ENCODE measurements around the gene ADCY1.

The ADCY1 gene

GRCh38 chr7:45578022-45578421 lies 3.9 kb downstream of the ADCY1 start:
- no peak for DNase-seq (ENCODE audit: low read depth in 2 of 2)

GRCh38 chr7:45578467-45578866 lies 4.3 kb downstream of the ADCY1 start:
- no peak for DNase-seq (ENCODE audit: low read depth in 2 of 2)

GRCh38 chr7:45579391-45579801 lies 5.2 kb downstream of the ADCY1 start:
- DNase-seq (ENCODE audit: low read depth in 2 of 2) = no peak

- DNase-seq (ENCODE audit: low read depth in 2 of 2) = no peak
Measured at GRCh38 chr7:45580053-45580872, 6.1 kb downstream of the ADCY1 start.

GRCh38 chr7:45581271-45581780 lies 7.2 kb downstream of the ADCY1 start:
- no peak for DNase-seq (ENCODE audit: low read depth in 2 of 2)

GRCh38 chr7:45582136-45582749 lies 8.1 kb downstream of the ADCY1 start:
- no peak for DNase-seq (ENCODE audit: low read depth in 2 of 2)

GRCh38 chr7:45582868-45583277 lies 8.7 kb downstream of the ADCY1 start:
- DNase-seq (ENCODE audit: low read depth in 2 of 2) = no peak

GRCh38 chr7:45583296-45583695 lies 9.1 kb downstream of the ADCY1 start:
- no peak for DNase-seq (ENCODE audit: low read depth in 2 of 2)

GRCh38 chr7:45584261-45585210 lies 10.4 kb downstream of the ADCY1 start:
- DNase-seq (ENCODE audit: low read depth in 2 of 2) = no peak

GRCh38 chr7:45585628-45586027 lies 11.5 kb downstream of the ADCY1 start:
- no peak for DNase-seq (ENCODE audit: low read depth in 2 of 2)

GRCh38 chr7:45586542-45587520 lies 12.7 kb downstream of the ADCY1 start:
- no peak for DNase-seq (ENCODE audit: low read depth in 2 of 2)

GRCh38 chr7:45588466-45588865 lies 14.3 kb downstream of the ADCY1 start:
- no peak for DNase-seq (ENCODE audit: low read depth in 2 of 2)

- DNase-seq (ENCODE audit: low read depth in 2 of 2) = no peak
Measured at GRCh38 chr7:45589061-45589460, 14.9 kb downstream of the ADCY1 start.

GRCh38 chr7:45589915-45590678 lies 15.9 kb downstream of the ADCY1 start:
- no peak for DNase-seq (ENCODE audit: low read depth in 2 of 2)

- DNase-seq (ENCODE audit: low read depth in 2 of 2) = no peak
Measured at GRCh38 chr7:45590679-45591057, 16.5 kb downstream of the ADCY1 start.

- DNase-seq (ENCODE audit: low read depth in 2 of 2) = no peak
Measured at GRCh38 chr7:45591101-45591906, 17.1 kb downstream of the ADCY1 start.

GRCh38 chr7:45592230-45592991 lies 18.2 kb downstream of the ADCY1 start:
- DNase-seq (ENCODE audit: low read depth in 2 of 2) = no peak

- no peak for DNase-seq (ENCODE audit: low read depth in 2 of 2)
Measured at GRCh38 chr7:45593121-45593541, 19.0 kb downstream of the ADCY1 start.

Data from stimulated activated CD8-positive, alpha-beta memory T cell treated with anti-CD3 and anti-CD28 coated beads, Interleukin-2, amount 100 ng/mL, for 48 hours (primary cell).